ENCODE results near the gene PTPRM. TPM values are rescaled to one million over a fixed set of nuclear protein-coding genes. Genes with fewer than 3 reads are reported as not detected.

Gene PTPRM
- total RNA-seq, 1 donor = 64.2 TPM

GRCh38 chr18:8348051-8348720 lies 781.1 kb downstream of the PTPRM start:
- no peak for TF ChIP-seq CTCF (IDR thresholded peaks at IDR 0.05; ENCODE audit: insufficient read depth, low read length)
- DNase-seq (ENCODE audit: low read depth) = no peak
- H3K4me3 ChIP-seq (ENCODE audit: low read depth, low read length) = no peak overlapping the region

- no peak for DNase-seq (ENCODE audit: low read depth)
- no peak for TF ChIP-seq CTCF (IDR thresholded peaks at IDR 0.05; ENCODE audit: insufficient read depth, low read length)
- H3K4me3 ChIP-seq (ENCODE audit: low read depth, low read length) = no peak overlapping the region
Measured at GRCh38 chr18:8349608-8350323, 782.6 kb downstream of the PTPRM start.

- no peak overlapping the region for H3K4me3 ChIP-seq (ENCODE audit: low read depth, low read length)
- no peak for TF ChIP-seq CTCF (IDR thresholded peaks at IDR 0.05; ENCODE audit: insufficient read depth, low read length)
- DNase-seq (ENCODE audit: low read depth) = no peak
Measured at GRCh38 chr18:8350628-8351027, 783.5 kb downstream of the PTPRM start.

- no peak for DNase-seq (ENCODE audit: low read depth)
- H3K4me3 ChIP-seq (ENCODE audit: low read depth, low read length) = no peak overlapping the region
- no peak for TF ChIP-seq CTCF (IDR thresholded peaks at IDR 0.05; ENCODE audit: insufficient read depth, low read length)
Measured at GRCh38 chr18:8351161-8351560, 784.0 kb downstream of the PTPRM start.

GRCh38 chr18:8354304-8354703 lies 787.2 kb downstream of the PTPRM start:
- no peak for TF ChIP-seq CTCF (IDR thresholded peaks at IDR 0.05; ENCODE audit: insufficient read depth, low read length)
- no peak overlapping the region for H3K4me3 ChIP-seq (ENCODE audit: low read depth, low read length)
- no peak for DNase-seq (ENCODE audit: low read depth)

- no peak for TF ChIP-seq CTCF (IDR thresholded peaks at IDR 0.05; ENCODE audit: insufficient read depth, low read length)
- no peak for DNase-seq (ENCODE audit: low read depth)
- H3K4me3 ChIP-seq (ENCODE audit: low read depth, low read length) = no peak overlapping the region
Measured at GRCh38 chr18:8356001-8356400, 788.9 kb downstream of the PTPRM start.

Data from fibroblast of the aortic adventitia (primary cell).